ENCODE measurements around the gene SUOX.
"Not testable (repeated sequence)": the region's sequence is repeated elsewhere in the genome, so short reads cannot be mapped to it uniquely, and the experiment has no call there.

The SUOX gene

GRCh38 chr12:55984861-55985260, 12.2 kb upstream of the SUOX start:
- no peak for DNase-seq

GRCh38 chr12:55985341-55985740, 11.7 kb upstream of the SUOX start:
- DNase-seq, result no peak

GRCh38 chr12:55985976-55986375, 11.1 kb upstream of the SUOX start:
- DNase-seq, result not testable (repeated sequence)

- no peak for DNase-seq
Measured at GRCh38 chr12:55991110-55991509, 6.0 kb upstream of the SUOX start.

- no peak for DNase-seq
Measured at GRCh38 chr12:55993230-55993853, 3.7 kb upstream of the SUOX start.

- no peak for DNase-seq
Measured at GRCh38 chr12:55995366-55995765, 1.7 kb upstream of the SUOX start.

- DNase-seq, result peak; percentile 65
Measured at GRCh38 chr12:55996201-55996714, 818 bp upstream of the SUOX start.

GRCh38 chr12:55997535-55997859, 421 bp downstream of the SUOX start:
- DNase-seq, result no peak

- not testable (repeated sequence) for DNase-seq
Measured at GRCh38 chr12:55999522-55999921, 2.4 kb downstream of the SUOX start.

- not testable (repeated sequence) for DNase-seq
Measured at GRCh38 chr12:55999999-56000540, 3.0 kb downstream of the SUOX start.

GRCh38 chr12:56001487-56002100, 4.5 kb downstream of the SUOX start:
- no peak for DNase-seq

- DNase-seq, result not testable (repeated sequence)
Measured at GRCh38 chr12:56003376-56003775, 6.3 kb downstream of the SUOX start.

GRCh38 chr12:56004211-56004610, 7.1 kb downstream of the SUOX start:
- DNase-seq, result no peak

GRCh38 chr12:56007564-56008559, 10.8 kb downstream of the SUOX start:
- DNase-seq, result peak; percentile 31

GRCh38 chr12:56010111-56010570, 13.1 kb downstream of the SUOX start:
- no peak for DNase-seq

- no peak for DNase-seq
Measured at GRCh38 chr12:56011509-56012090, 14.5 kb downstream of the SUOX start.

- no peak for DNase-seq
Measured at GRCh38 chr12:56013482-56013881, 16.4 kb downstream of the SUOX start.

GRCh38 chr12:56014205-56014604, 17.1 kb downstream of the SUOX start:
- DNase-seq, result no peak

GRCh38 chr12:56017181-56017580, 20.1 kb downstream of the SUOX start:
- no peak for DNase-seq

- DNase-seq, result no peak
Measured at GRCh38 chr12:56018356-56018755, 21.3 kb downstream of the SUOX start.

GRCh38 chr12:56020423-56021184, 23.5 kb downstream of the SUOX start, which contains the start of gene IKZF4:
Gene IKZF4, plus strand, starts transcription at chr12:56021043. Its CDS starts 451 bp downstream, at chr12:56021494.
- DNase-seq, result no peak
